Sciatic nerve (tissue), 2 donors: ENCODE data around the gene MCCD1. TPM values are rescaled to one million over a fixed set of nuclear protein-coding genes. Genes with fewer than 3 reads are reported as not detected.
"Not testable (repeated sequence)": the region's sequence is repeated elsewhere in the genome, so short reads cannot be mapped to it uniquely, and the experiment has no call there.

Experiments
- ATAC-seq: fragments of 200-7000 bp; cut with Tn5 transposase; one replicate; pipeline ENCODE4 v1.9.1; 2020; ENCODE audit warnings: mild to moderate bottlenecking, moderate library complexity
- DNase-seq: peaks from one replicate; pipeline ENCODE4 v3.0.0-alpha.2; 2020; ENCODE audit warnings: low spot score
- intact Hi-C: fragments of 100-400 bp; cut with DNase I; formaldehyde crosslinking; loops from one replicate; pipeline ENCODE4 v1.14.2; 2022
- total RNA-seq: library from RNA; stranded (reverse); fragmentation: NEBNext Ultra II Directional; extraction: Animal tissue kit (Norgen Biotek cat#: 25700); gene quantifications from one replicate; pipeline ENCODE4 v1.2.1, GENCODE V29; 2021
- donor health status: DM: no; HTN: no; CAD: no.
- donor health status: DM: no; HTN: no; CAD: no.

The MCCD1 gene, protein sequence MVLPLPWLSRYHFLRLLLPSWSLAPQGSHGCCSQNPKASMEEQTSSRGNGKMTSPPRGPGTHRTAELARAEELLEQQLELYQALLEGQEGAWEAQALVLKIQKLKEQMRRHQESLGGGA
- total RNA-seq = not detected

- intact Hi-C loops = no loop called here
- no peak for DNase-seq
- ATAC-seq = no peak
Observed at GRCh38 chr6:31528821-31529328, at the start of gene MCCD1. MCCD1 (plus strand) TSS chr6:31528962; CDS start chr6:31529015, 53 bp downstream.

DNA sequence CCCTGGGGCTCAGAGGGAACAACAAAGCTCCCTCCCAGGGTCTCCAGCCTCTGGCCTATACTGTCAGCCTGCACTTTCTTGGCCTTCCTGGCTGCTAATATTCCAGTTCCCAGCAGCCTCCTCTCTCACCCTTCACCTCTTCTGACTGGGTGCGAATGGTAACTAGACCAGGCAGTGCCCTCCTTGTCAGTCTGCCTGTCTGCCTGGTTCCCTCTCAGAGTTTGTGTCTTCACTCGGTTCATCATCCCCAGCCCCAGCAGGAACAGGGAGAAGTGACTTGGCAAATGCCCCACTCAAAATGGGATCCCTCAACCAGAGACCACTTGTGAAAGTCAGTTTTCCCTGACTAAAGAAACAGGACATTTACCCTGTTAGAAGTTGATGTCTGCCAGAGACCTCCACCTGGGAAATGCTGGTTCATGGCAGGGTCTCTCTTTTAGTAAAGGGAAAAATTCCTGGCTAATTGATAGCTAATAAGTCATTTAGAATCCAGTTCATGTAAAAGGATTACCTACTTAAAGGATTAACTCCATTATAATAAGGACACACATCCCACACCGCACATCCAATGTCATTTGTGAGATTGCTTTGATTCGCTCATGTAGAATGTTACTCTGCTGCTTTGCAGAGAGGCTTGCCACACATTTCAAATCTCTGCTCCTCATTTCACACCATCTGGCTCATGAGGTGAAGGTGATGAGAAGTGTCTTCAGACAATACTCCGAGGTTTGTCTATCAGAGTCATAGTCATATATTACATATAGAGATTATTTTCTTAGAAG lies 49.4 kb upstream of the MCCD1 start:
- intact Hi-C loops = no loop called here
- ATAC-seq = no peak
- DNase-seq = no peak

DNA sequence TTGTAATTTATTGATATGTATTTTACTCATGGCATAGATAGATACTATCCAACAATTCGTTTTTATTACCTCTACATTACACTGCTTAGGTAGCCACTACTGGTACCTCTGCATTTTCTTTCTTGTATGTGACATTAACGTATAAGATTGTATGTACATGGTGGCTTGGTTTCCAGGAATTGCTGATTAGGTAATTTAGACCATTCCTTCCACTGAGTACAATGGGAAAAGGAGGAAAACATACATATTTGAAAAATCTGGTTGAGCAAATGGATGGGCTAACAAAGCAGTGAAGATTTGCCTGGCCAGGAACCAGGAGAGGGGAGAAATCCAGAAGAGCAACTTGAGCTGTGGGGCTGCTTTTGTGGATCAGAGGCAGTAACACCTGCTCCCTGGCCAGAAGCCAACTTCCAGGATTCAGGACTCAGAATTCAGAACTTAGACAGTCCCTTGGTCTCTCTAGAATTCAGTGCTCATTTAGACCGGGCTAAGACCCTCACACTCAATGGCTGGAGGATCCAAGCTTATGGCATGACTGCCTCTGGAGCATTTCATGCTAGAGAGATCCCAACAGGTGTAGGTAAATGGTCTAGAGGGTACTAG lies 48.7 kb upstream of the MCCD1 start:
- ATAC-seq = no peak
- DNase-seq = no peak
- intact Hi-C loops = no loop called here

- ATAC-seq = no peak
- intact Hi-C loops = no loop called here
- no peak for DNase-seq
Observed at GRCh38 chr6:31480574-31480973, 48.2 kb upstream of the MCCD1 start.

- no peak for ATAC-seq
- no peak for DNase-seq
- intact Hi-C loops = no loop called here
Observed at GRCh38 chr6:31483392-31483791, 45.4 kb upstream of the MCCD1 start.

GRCh38 chr6:31485055-31485454 lies 43.7 kb upstream of the MCCD1 start:
- ATAC-seq = no peak

GRCh38 chr6:31486065-31486837 lies 42.5 kb upstream of the MCCD1 start:
- intact Hi-C loops = loop anchor here (5.0 kb wide), 1 partner anchor 99 kb away; no protein-coding TSS in a partner anchor
- DNase-seq, ATAC-seq: not testable (repeated sequence)

More at GRCh38 chr6:31485055-31485454, 43.7 kb upstream of the MCCD1 start:
- no peak for DNase-seq
- intact Hi-C loops = loop anchor here (5.0 kb wide), 1 partner anchor 98 kb away; no protein-coding TSS in a partner anchor

DNA sequence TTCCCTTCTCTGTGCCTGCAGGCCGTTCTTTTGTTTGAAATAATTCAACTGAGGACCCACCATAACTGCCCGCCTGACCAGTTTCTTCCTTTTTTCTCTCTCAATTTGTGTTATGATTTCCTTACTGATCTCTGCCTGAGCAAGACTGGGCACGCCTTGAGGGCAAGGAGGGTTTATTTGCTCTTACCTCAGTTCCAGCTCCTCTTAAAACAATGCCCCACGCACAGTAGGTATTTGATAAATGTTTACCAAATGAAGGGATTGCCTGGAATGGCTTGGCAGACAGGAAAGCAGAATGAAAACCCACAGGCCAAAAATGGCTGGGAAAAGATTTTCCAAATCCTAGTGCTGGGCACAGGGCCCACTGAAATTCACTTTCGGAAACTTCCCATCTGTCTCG lies 41.1 kb upstream of the MCCD1 start:
- DNase-seq, ATAC-seq: not testable (repeated sequence)
- intact Hi-C loops = loop anchor here (5.0 kb wide), 1 partner anchor 100 kb away; no protein-coding TSS in a partner anchor

- intact Hi-C loops = loop anchor here (5.0 kb wide), 1 partner anchor 102 kb away; no protein-coding TSS in a partner anchor
- no peak for ATAC-seq
- no peak for DNase-seq
Observed at GRCh38 chr6:31489086-31489485, 39.7 kb upstream of the MCCD1 start.

- ATAC-seq (no peak), DNase-seq (no peak)
- intact Hi-C loops = no loop called here
Observed at GRCh38 chr6:31490115-31490873, 38.5 kb upstream of the MCCD1 start.

GRCh38 chr6:31493550-31493874 lies 35.2 kb upstream of the MCCD1 start:
- DNase-seq = not testable (repeated sequence)

GRCh38 chr6:31493875-31494694 lies 34.7 kb upstream of the MCCD1 start:
- ATAC-seq = peak; percentile 85
- intact Hi-C loops = no loop called here
- peak; percentile 87 for DNase-seq

More at GRCh38 chr6:31493550-31493874, 35.2 kb upstream of the MCCD1 start:
- ATAC-seq, intact Hi-C loops: not testable (repeated sequence)

DNA sequence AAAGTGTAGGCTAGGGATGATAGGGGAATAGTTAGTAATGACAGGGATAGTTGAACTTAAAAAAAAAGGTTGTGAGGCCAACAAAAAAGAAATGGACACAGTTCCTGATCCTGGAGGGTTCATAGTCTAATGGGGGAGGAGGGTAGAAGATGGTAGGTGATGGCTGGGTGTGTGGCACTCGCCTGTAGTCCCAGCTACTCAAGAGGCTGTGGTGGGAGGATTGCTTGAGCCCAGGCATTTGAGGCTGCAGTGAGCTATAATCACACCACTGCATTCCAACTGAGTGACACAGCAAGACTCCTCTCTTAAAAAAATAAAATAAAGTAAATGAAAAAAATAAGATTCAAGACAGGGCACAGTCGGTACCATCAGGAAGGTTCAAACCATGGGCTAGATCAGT lies 33.2 kb upstream of the MCCD1 start:
- ATAC-seq (no peak), DNase-seq (no peak)
- intact Hi-C loops = no loop called here

- intact Hi-C loops, ATAC-seq, DNase-seq: not testable (repeated sequence)
Observed at GRCh38 chr6:31496826-31497225, 31.9 kb upstream of the MCCD1 start.

- DNase-seq = peak; percentile 81
- ATAC-seq = peak; percentile 64
- intact Hi-C loops = no loop called here
Observed at GRCh38 chr6:31497531-31498476, 31.0 kb upstream of the MCCD1 start, which contains the start of gene MICB. MICB (plus strand) TSS chr6:31498145; CDS start chr6:31498194, 49 bp downstream.

GRCh38 chr6:31498748-31499147 lies 30.0 kb upstream of the MCCD1 start:
- ATAC-seq (no peak), DNase-seq (no peak)
- intact Hi-C loops = no loop called here
